ENCODE data around the gene DNAJB4.

GRCh38 chr1:78048446-78048845 is 43.7 kb downstream of the DNAJB4 start:
- no peak for TF ChIP-seq CTCF (IDR thresholded peaks at IDR 0.05)
- no peak for TF ChIP-seq POLR2A (IDR thresholded peaks at IDR 0.05)
